ENCODE data around the gene LIMA1. TPM values are rescaled to one million over a fixed set of nuclear protein-coding genes. Genes with fewer than 3 reads are reported as not detected.

The LIMA1 gene
- total RNA-seq, 2 donors from 2014 or later, result 66.7 to 94.2 TPM

GRCh38 chr12:50190859-50191258 lies 92.5 kb downstream of the LIMA1 start:
- H3K4me3 ChIP-seq, result no peak overlapping the region
- H3K9me3 ChIP-seq, result no peaks in the 10 kb centered on the region
- WGBS, result 90% methylated on average over 1 of the region's 1 CpG
- H3K27ac ChIP-seq, result no peak overlapping the region
- H3K36me3 ChIP-seq, result no peaks in the 10 kb centered on the region
- peaks cover 23% of the 10 kb centered on the region for H3K4me1 ChIP-seq (replicated peaks)
- intact Hi-C loops (cut with DNase I), result no loop called here
- H3K27me3 ChIP-seq (replicated peaks; ENCODE audit: insufficient read depth), result no peaks in the 10 kb centered on the region
- no peak for DNase-seq (ENCODE audit: low spot score)
- TF ChIP-seq CTCF (IDR thresholded peaks at IDR 0.05) (no peak), POLR2AphosphoS5 (IDR thresholded peaks at IDR 0.05) (no peak), POLR2A (IDR thresholded peaks at IDR 0.05) (no peak)

- Histone ChIP-seq H3K27me3 (replicated peaks; ENCODE audit: insufficient read depth) (no peaks in the 10 kb centered on the region), H3K4me1 (replicated peaks) (peaks cover 31% of the 10 kb centered on the region), H3K4me3 (no peak overlapping the region), H3K9me3 (no peaks in the 10 kb centered on the region), H3K27ac (peak overlapping the region; percentile 33 to 66), H3K36me3 (no peaks in the 10 kb centered on the region)
- intact Hi-C loops (cut with DNase I), result loop anchor here (10.0 kb wide), 1 partner anchor 126 kb away; no protein-coding TSS in a partner anchor
- DNase-seq (ENCODE audit: low spot score), result peak; percentile 32
- TF ChIP-seq POLR2A (IDR thresholded peaks at IDR 0.05), result no peak
- WGBS, result 57% methylated on average over 5 of the region's 5 CpGs
Observed at GRCh38 chr12:50188875-50189575, 94.3 kb downstream of the LIMA1 start.

- 33% methylated on average over 4 of the region's 4 CpGs for WGBS
- Histone ChIP-seq H3K27me3 (replicated peaks; ENCODE audit: insufficient read depth) (no peaks in the 10 kb centered on the region), H3K36me3 (no peaks in the 10 kb centered on the region), H3K27ac (peak overlapping the region; percentile 41 to 66), H3K9me3 (no peaks in the 10 kb centered on the region), H3K4me3 (no peak overlapping the region), H3K4me1 (replicated peaks) (peaks cover 31% of the 10 kb centered on the region)
- peak; percentile 80 for DNase-seq (ENCODE audit: low spot score)
- intact Hi-C loops (cut with DNase I), result loop anchor here (10.0 kb wide), 1 partner anchor 126 kb away; no protein-coding TSS in a partner anchor
- no peak for TF ChIP-seq CTCF (IDR thresholded peaks at IDR 0.05)
- TF ChIP-seq POLR2AphosphoS5 (IDR thresholded peaks at IDR 0.05), result peak; percentile 83
Observed at GRCh38 chr12:50188241-50188781, 95.0 kb downstream of the LIMA1 start.

GRCh38 chr12:50187084-50187900 lies 96.0 kb downstream of the LIMA1 start:
- no peak for TF ChIP-seq POLR2A (IDR thresholded peaks at IDR 0.05)
- no peak for TF ChIP-seq CTCF (IDR thresholded peaks at IDR 0.05)
- TF ChIP-seq POLR2AphosphoS5 (IDR thresholded peaks at IDR 0.05), result no peak
- H3K36me3 ChIP-seq, result no peaks in the 10 kb centered on the region
- 26% methylated on average over 7 of the region's 7 CpGs for WGBS
- H3K4me3 ChIP-seq, result no peak overlapping the region
- peak overlapping the region; percentile 41 to 59 for H3K27ac ChIP-seq
- no peaks in the 10 kb centered on the region for H3K27me3 ChIP-seq (replicated peaks; ENCODE audit: insufficient read depth)
- peaks cover 31% of the 10 kb centered on the region for H3K4me1 ChIP-seq (replicated peaks)
- intact Hi-C loops (cut with DNase I), result loop anchor here (10.0 kb wide), 1 partner anchor 128 kb away; no protein-coding TSS in a partner anchor
- no peak for DNase-seq (ENCODE audit: low spot score)
- H3K9me3 ChIP-seq, result no peaks in the 10 kb centered on the region

GRCh38 chr12:50186681-50187080 lies 96.6 kb downstream of the LIMA1 start:
- DNase-seq (ENCODE audit: low spot score), result no peak
- Histone ChIP-seq H3K4me3 (no peak overlapping the region), H3K4me1 (replicated peaks) (peaks cover 31% of the 10 kb centered on the region), H3K27me3 (replicated peaks; ENCODE audit: insufficient read depth) (no peaks in the 10 kb centered on the region), H3K9me3 (no peaks in the 10 kb centered on the region), H3K36me3 (no peaks in the 10 kb centered on the region), H3K27ac (no peak overlapping the region)
- no peak for TF ChIP-seq CTCF (IDR thresholded peaks at IDR 0.05)
- TF ChIP-seq POLR2AphosphoS5 (IDR thresholded peaks at IDR 0.05), result no peak
- TF ChIP-seq POLR2A (IDR thresholded peaks at IDR 0.05), result no peak
- 54% methylated on average over 1 of the region's 1 CpG for WGBS
- intact Hi-C loops (cut with DNase I), result loop anchor here (10.0 kb wide), 1 partner anchor 128 kb away; no protein-coding TSS in a partner anchor
